SK-N-SH treated with all-trans-retinoic acid at 6 μM for 48 hours (cell line): ENCODE data around the gene CDK18.

ENCODE experiments used
- ATAC-seq: fragments of 200-7000 bp; cut with Tn5 transposase; 3 replicates; pipeline ENCODE4 v1.9.1; 2020; ENCODE audit warnings: mild to moderate bottlenecking, moderate library complexity
- BACH2 ChIP-seq: fragments of 250-450 bp; sonication (Bioruptor Pico); IDR thresholded peaks from 2 replicates; pipeline ENCODE4 v1.9.0; 2021; ENCODE audit warnings: mild to moderate bottlenecking, borderline replicate concordance
- CSDC2 ChIP-seq: fragments of 250-450 bp; sonication (Bioruptor Pico); IDR thresholded peaks from 2 replicates; pipeline ENCODE4 v1.5.0; 2020; ENCODE audit warnings: mild to moderate bottlenecking, moderate library complexity
- ESRRG ChIP-seq: fragments of 250-450 bp; sonication (Bioruptor Pico); IDR thresholded peaks from 2 replicates; pipeline ENCODE4 v1.6.1; 2021; ENCODE audit warnings: mild to moderate bottlenecking
- GLIS3 ChIP-seq: fragments of 250-450 bp; sonication (Bioruptor Pico); IDR thresholded peaks from 2 replicates; pipeline ENCODE4 v1.5.0; 2020; ENCODE audit warnings: mild to moderate bottlenecking, moderate library complexity
- ISL1 ChIP-seq: fragments of 250-450 bp; sonication (Bioruptor Pico); IDR thresholded peaks from 2 replicates; pipeline ENCODE4 v2.1.2; 2022; ENCODE audit warnings: mild to moderate bottlenecking, moderate library complexity
- OSR1 ChIP-seq: fragments of 250-450 bp; sonication (Bioruptor Pico); IDR thresholded peaks from 2 replicates; pipeline ENCODE4 v1.8.0; 2022; ENCODE audit warnings: moderate library complexity, mild to moderate bottlenecking, inconsistent platforms
- PPARA ChIP-seq: fragments of 250-450 bp; sonication (Bioruptor Pico); IDR thresholded peaks from 2 replicates; pipeline ENCODE4 v1.5.0; 2020; ENCODE audit warnings: mild to moderate bottlenecking, borderline replicate concordance
- RARB ChIP-seq: fragments of 250-450 bp; sonication (Bioruptor Pico); IDR thresholded peaks from 2 replicates; pipeline ENCODE4 v1.8.0; 2021; ENCODE audit warnings: mild to moderate bottlenecking, moderate library complexity
- TCF4 ChIP-seq: fragments of 250-450 bp; sonication (Bioruptor Pico); IDR thresholded peaks from 2 replicates; pipeline ENCODE4 v1.8.0; 2021; ENCODE audit warnings: mild to moderate bottlenecking, moderate library complexity, borderline replicate concordance
- TOX ChIP-seq: fragments of 250-450 bp; sonication (Bioruptor Pico); IDR thresholded peaks from 2 replicates; pipeline ENCODE4 v1.8.0; 2021; ENCODE audit warnings: mild to moderate bottlenecking, moderate library complexity, borderline replicate concordance
- ZC3H10 ChIP-seq: fragments of 250-450 bp; sonication (Bioruptor Pico); IDR thresholded peaks from 2 replicates; pipeline ENCODE4 v1.5.1; 2021; ENCODE audit warnings: mild to moderate bottlenecking, moderate library complexity
- ZFP30 ChIP-seq: fragments of 450-650 bp; formaldehyde crosslinking; IDR thresholded peaks from 2 replicates; pipeline ENCODE4 v1.5.0; 2022; ENCODE audit warnings: mild to moderate bottlenecking, moderate library complexity
- ZNF565 ChIP-seq: fragments of 450-650 bp; formaldehyde crosslinking; conservative IDR thresholded peaks from 2 replicates; pipeline ENCODE4 v1.5.0; 2020; ENCODE audit warnings: low read depth, mild to moderate bottlenecking, moderate library complexity
- ZNF70 ChIP-seq: fragments of 450-650 bp; formaldehyde crosslinking; IDR thresholded peaks from 2 replicates; pipeline ENCODE4 v1.5.0; 2020; ENCODE audit warnings: mild to moderate bottlenecking, moderate library complexity
- ZNF8 ChIP-seq: fragments of 450-650 bp; formaldehyde crosslinking; IDR thresholded peaks from 2 replicates; pipeline ENCODE4 v1.5.0; 2020; ENCODE audit warnings: mild to moderate bottlenecking, moderate library complexity
- TF ChIP-seq, protein P1 (sequence below): fragments of 250-450 bp; sonication (Bioruptor Pico); IDR thresholded peaks from 2 replicates; pipeline ENCODE4 v1.5.0; 2020; ENCODE audit warnings: mild to moderate bottlenecking, moderate library complexity
- TF ChIP-seq, protein P2 (sequence below): fragments of 250-450 bp; sonication (Bioruptor Pico); IDR thresholded peaks from 2 replicates; pipeline ENCODE4 v1.8.0; 2021; ENCODE audit warnings: low read depth, mild to moderate bottlenecking, moderate library complexity, borderline replicate concordance
- TF ChIP-seq, protein P3 (sequence below): fragments of 250-450 bp; sonication (Bioruptor Pico); IDR thresholded peaks from 2 replicates; pipeline ENCODE4 v1.8.0; 2020; ENCODE audit warnings: mild to moderate bottlenecking, moderate library complexity, borderline replicate concordance
- TF ChIP-seq, protein P4 (sequence below): fragments of 250-450 bp; sonication (Bioruptor Pico); IDR thresholded peaks from 2 replicates; pipeline ENCODE4 v1.5.1; 2021; ENCODE audit warnings: mild to moderate bottlenecking, moderate library complexity
- TF ChIP-seq, protein P5 (sequence below): fragments of 250-450 bp; sonication (Bioruptor Pico); IDR thresholded peaks from 2 replicates; pipeline ENCODE4 v1.5.1; 2020; ENCODE audit warnings: low read depth, mild to moderate bottlenecking, moderate library complexity

CDK18 gene

DNA sequence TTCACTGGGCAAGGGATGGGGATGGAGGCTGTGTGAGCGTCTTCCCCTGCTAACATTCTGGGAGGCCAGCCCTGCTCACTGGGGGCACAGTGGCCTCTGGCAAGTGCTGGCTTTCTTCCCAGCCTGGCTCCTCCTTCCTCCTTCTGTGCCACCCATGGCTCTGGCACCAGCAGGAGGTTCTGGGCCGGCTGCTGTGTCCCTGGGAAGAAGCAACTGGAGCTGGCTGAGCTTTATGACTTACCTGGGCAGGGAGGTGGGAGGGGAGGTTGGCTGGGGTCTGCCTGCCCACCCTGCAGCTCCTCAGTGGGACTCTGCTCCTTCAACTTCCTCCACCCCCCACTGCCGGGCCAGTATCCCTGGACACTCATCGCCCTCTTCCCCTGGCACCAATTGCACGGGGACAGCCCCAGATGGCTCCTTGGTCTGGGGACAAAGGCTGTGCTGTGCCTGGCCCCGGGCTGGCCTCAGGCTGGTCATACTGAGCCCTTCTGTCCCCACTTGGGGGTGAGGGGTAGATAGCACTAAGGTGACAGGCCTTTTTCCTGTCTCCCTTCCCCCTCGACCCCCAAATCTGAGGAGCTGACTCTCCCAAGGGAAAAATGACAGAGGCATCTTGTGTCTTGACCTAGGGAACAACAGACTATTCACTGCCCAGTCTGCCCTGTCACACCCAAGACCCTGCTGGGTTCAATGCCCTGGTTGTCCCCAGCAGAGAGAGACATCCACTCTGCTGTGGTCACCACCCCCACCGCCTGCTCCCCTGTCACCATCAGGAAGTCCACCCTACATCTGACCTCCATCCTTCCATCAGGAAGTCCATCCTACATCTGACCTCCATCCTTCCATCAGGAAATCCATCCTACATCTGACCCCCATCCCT is 14.4 kb downstream of the CDK18 start:
- no peak for ATAC-seq
- no peak for TF ChIP-seq RARB (CRISPR knock-in tag)
- no peak for TF ChIP-seq PPARA (CRISPR knock-in tag)
- TF ChIP-seq ISL1: no peak
- TF ChIP-seq, protein P1, sequence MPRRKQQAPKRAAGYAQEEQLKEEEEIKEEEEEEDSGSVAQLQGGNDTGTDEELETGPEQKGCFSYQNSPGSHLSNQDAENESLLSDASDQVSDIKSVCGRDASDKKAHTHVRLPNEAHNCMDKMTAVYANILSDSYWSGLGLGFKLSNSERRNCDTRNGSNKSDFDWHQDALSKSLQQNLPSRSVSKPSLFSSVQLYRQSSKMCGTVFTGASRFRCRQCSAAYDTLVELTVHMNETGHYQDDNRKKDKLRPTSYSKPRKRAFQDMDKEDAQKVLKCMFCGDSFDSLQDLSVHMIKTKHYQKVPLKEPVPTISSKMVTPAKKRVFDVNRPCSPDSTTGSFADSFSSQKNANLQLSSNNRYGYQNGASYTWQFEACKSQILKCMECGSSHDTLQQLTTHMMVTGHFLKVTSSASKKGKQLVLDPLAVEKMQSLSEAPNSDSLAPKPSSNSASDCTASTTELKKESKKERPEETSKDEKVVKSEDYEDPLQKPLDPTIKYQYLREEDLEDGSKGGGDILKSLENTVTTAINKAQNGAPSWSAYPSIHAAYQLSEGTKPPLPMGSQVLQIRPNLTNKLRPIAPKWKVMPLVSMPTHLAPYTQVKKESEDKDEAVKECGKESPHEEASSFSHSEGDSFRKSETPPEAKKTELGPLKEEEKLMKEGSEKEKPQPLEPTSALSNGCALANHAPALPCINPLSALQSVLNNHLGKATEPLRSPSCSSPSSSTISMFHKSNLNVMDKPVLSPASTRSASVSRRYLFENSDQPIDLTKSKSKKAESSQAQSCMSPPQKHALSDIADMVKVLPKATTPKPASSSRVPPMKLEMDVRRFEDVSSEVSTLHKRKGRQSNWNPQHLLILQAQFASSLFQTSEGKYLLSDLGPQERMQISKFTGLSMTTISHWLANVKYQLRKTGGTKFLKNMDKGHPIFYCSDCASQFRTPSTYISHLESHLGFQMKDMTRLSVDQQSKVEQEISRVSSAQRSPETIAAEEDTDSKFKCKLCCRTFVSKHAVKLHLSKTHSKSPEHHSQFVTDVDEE (CRISPR knock-in tag): no peak
- TF ChIP-seq ZNF8 (CRISPR knock-in tag): no peak
- TF ChIP-seq OSR1 (CRISPR knock-in tag): no peak
- TF ChIP-seq TCF4 (CRISPR knock-in tag): no peak
- no peak for TF ChIP-seq GLIS3 (CRISPR knock-in tag)
- TF ChIP-seq, protein P2, sequence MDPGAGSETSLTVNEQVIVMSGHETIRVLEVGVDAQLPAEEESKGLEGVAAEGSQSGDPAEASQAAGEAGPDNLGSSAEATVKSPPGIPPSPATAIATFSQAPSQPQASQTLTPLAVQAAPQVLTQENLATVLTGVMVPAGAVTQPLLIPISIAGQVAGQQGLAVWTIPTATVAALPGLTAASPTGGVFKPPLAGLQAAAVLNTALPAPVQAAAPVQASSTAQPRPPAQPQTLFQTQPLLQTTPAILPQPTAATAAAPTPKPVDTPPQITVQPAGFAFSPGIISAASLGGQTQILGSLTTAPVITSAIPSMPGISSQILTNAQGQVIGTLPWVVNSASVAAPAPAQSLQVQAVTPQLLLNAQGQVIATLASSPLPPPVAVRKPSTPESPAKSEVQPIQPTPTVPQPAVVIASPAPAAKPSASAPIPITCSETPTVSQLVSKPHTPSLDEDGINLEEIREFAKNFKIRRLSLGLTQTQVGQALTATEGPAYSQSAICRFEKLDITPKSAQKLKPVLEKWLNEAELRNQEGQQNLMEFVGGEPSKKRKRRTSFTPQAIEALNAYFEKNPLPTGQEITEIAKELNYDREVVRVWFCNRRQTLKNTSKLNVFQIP (CRISPR knock-in tag): no peak
- no peak for TF ChIP-seq ZNF70 (CRISPR knock-in tag)
- no peak for TF ChIP-seq ZNF565 (CRISPR knock-in tag)
- no peak for TF ChIP-seq CSDC2 (CRISPR knock-in tag)
- TF ChIP-seq, protein P3, sequence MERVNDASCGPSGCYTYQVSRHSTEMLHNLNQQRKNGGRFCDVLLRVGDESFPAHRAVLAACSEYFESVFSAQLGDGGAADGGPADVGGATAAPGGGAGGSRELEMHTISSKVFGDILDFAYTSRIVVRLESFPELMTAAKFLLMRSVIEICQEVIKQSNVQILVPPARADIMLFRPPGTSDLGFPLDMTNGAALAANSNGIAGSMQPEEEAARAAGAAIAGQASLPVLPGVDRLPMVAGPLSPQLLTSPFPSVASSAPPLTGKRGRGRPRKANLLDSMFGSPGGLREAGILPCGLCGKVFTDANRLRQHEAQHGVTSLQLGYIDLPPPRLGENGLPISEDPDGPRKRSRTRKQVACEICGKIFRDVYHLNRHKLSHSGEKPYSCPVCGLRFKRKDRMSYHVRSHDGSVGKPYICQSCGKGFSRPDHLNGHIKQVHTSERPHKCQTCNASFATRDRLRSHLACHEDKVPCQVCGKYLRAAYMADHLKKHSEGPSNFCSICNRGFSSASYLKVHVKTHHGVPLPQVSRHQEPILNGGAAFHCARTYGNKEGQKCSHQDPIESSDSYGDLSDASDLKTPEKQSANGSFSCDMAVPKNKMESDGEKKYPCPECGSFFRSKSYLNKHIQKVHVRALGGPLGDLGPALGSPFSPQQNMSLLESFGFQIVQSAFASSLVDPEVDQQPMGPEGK: no peak
- TF ChIP-seq BACH2: no peak
- TF ChIP-seq TOX (CRISPR knock-in tag): no peak
- TF ChIP-seq, protein P4, sequence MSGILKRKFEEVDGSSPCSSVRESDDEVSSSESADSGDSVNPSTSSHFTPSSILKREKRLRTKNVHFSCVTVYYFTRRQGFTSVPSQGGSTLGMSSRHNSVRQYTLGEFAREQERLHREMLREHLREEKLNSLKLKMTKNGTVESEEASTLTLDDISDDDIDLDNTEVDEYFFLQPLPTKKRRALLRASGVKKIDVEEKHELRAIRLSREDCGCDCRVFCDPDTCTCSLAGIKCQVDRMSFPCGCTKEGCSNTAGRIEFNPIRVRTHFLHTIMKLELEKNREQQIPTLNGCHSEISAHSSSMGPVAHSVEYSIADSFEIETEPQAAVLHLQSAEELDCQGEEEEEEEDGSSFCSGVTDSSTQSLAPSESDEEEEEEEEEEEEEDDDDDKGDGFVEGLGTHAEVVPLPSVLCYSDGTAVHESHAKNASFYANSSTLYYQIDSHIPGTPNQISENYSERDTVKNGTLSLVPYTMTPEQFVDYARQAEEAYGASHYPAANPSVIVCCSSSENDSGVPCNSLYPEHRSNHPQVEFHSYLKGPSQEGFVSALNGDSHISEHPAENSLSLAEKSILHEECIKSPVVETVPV (CRISPR knock-in tag): no peak
- TF ChIP-seq ESRRG (CRISPR knock-in tag): no peak

DNA sequence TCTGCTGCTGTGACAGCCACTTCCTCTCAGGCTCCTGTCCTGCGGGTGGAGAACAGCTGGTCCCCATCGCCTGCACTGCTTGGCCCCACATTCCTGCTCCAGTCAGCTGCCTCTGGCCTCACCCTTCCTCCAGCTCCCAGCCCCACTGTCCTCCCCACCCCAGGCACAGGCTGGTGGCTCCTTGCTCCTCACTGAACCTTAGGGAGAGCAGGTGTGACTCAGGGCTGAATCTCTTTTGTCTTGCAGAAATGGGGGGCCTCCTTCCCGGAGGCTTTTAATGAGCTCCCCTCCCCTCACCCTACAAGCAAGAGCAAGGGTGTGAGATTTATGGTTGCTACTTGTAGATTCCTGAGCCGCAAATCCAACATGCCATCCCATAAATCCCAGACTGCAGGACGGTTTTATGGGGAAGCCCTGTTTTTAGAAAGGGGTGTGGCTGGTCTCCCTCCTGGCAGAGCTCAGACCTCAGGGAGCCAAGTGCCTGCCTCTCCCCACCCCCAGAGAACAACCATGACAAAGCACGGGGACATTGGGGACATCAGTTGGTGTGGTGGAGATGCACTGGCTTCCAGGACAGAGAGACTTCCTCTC is 15.2 kb downstream of the CDK18 start:
- TF ChIP-seq PPARA (CRISPR knock-in tag) (no peak), RARB (CRISPR knock-in tag) (no peak), TCF4 (CRISPR knock-in tag) (no peak)
- TF ChIP-seq, all 23 proteins: peak for 0
- no peak for ATAC-seq

DNA sequence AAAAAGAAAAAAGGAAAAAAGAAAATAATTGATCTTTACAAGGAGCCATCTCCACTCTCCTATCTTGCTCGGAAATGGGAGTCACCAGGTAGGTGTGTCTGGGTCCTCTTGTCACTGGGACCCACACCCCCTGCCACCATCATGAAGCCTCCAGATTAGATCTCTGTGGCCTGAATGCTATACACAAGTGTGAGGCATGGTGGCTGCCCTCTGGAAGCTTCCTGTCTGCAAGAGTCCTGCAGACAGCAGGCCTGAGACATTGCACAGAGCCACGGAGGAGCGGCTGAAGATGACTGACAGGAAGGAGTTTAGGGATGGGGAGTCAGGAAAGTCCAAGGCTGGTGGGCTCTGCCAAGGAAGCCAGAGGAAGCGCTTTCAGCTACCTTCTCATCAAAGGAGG is 16.2 kb downstream of the CDK18 start:
- no peak for TF ChIP-seq ZC3H10 (CRISPR knock-in tag)
- TF ChIP-seq ISL1: no peak
- no peak for ATAC-seq

DNA sequence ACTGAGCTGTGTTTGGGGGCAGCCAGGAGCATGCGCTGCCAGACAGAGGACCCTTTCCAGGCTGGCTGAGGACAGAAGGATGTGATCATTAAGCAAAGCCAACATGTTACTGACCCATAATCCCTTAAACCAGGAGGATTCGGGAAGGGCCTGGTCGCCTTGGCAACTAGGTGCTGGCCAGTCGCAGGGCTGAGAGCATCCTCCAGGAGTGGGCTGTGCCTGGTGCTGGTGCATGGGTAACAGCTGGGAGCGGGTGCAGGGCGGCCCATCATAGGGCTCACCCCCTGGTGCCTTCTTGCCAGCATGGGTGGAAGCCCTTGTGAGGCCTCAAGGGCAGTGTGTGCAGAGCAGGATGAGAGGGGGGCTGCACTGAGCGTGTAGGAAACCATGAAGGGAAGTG is 17.2 kb downstream of the CDK18 start:
- ATAC-seq: no peak

More for the DNA sequence above, 17.2 kb downstream of the CDK18 start:
- TF ChIP-seq BACH2: no peak
- TF ChIP-seq, protein P5, sequence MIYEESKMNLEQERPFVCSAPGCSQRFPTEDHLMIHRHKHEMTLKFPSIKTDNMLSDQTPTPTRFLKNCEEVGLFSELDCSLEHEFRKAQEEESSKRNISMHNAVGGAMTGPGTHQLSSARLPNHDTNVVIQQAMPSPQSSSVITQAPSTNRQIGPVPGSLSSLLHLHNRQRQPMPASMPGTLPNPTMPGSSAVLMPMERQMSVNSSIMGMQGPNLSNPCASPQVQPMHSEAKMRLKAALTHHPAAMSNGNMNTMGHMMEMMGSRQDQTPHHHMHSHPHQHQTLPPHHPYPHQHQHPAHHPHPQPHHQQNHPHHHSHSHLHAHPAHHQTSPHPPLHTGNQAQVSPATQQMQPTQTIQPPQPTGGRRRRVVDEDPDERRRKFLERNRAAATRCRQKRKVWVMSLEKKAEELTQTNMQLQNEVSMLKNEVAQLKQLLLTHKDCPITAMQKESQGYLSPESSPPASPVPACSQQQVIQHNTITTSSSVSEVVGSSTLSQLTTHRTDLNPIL (CRISPR knock-in tag): no peak
- TF ChIP-seq, protein P1 (CRISPR knock-in tag): no peak
- TF ChIP-seq ZFP30 (CRISPR knock-in tag): no peak
- no peak for TF ChIP-seq TCF4 (CRISPR knock-in tag)
- TF ChIP-seq ZNF70 (CRISPR knock-in tag): no peak
- TF ChIP-seq ESRRG (CRISPR knock-in tag): no peak
- TF ChIP-seq TOX (CRISPR knock-in tag): no peak
- no peak for TF ChIP-seq RARB (CRISPR knock-in tag)
- TF ChIP-seq, protein P2 (CRISPR knock-in tag): no peak
- TF ChIP-seq ISL1: no peak
